IPS DF 6.9 (cell line): ENCODE results near the gene ERC2.

ENCODE experiments used
- DNase-seq: peaks from one replicate; pipeline ENCODE4 v3.0.0-alpha.2; 2013; ENCODE audit warnings: low read depth, low spot score
- H3K27ac ChIP-seq: one replicate; pipeline ENCODE4 v1.5.1; 2013; ENCODE audit warnings: low read length, control low read depth
- H3K27me3 ChIP-seq: 2 replicates; pipeline ENCODE4 v1.6.1; 2013; ENCODE audit warnings: mild to moderate bottlenecking, low read length; ENCODE audit not compliant: control insufficient read depth, insufficient read depth
- H3K36me3 ChIP-seq: 2 replicates; pipeline ENCODE4 v1.6.1; 2013; ENCODE audit warnings: low read length; ENCODE audit not compliant: control insufficient read depth, insufficient read depth
- H3K4me1 ChIP-seq: 2 replicates; pipeline ENCODE4 v1.6.1; 2013; ENCODE audit warnings: low read length; ENCODE audit not compliant: control insufficient read depth, insufficient read depth
- H3K4me3 ChIP-seq: 2 replicates; pipeline ENCODE4 v1.5.1; 2013; ENCODE audit warnings: mild to moderate bottlenecking, low read length
- H3K9me3 ChIP-seq: 2 replicates; pipeline ENCODE4 v1.6.1; 2013; ENCODE audit warnings: low read length, inconsistent platforms; ENCODE audit not compliant: control insufficient read depth, insufficient read depth
- WGBS: extraction: QIAGEN DNeasy Blood & Tissue Kit; methylation state at CpG from one replicate; pipeline ENCODE4 v1.1.7; 2013; ENCODE audit warnings: mixed read lengths, missing lambda C conversion rate; ENCODE audit not compliant: insufficient read length, insufficient coverage; 5-methylcytosine and 5-hydroxymethylcytosine counted together

Gene ERC2

GRCh38 chr3:55571216-55571813 lies 897.0 kb downstream of the ERC2 start:
- no peak for DNase-seq
- Histone ChIP-seq H3K27me3 (no peaks in the 10 kb centered on the region), H3K36me3 (no peaks in the 10 kb centered on the region), H3K4me1 (peaks cover 6% of the 10 kb centered on the region), H3K9me3 (no peaks in the 10 kb centered on the region), H3K4me3 (no peak overlapping the region), H3K27ac (no peak overlapping the region)
- WGBS = no CpG with 5 or more reads among the region's 3 CpGs

DNA sequence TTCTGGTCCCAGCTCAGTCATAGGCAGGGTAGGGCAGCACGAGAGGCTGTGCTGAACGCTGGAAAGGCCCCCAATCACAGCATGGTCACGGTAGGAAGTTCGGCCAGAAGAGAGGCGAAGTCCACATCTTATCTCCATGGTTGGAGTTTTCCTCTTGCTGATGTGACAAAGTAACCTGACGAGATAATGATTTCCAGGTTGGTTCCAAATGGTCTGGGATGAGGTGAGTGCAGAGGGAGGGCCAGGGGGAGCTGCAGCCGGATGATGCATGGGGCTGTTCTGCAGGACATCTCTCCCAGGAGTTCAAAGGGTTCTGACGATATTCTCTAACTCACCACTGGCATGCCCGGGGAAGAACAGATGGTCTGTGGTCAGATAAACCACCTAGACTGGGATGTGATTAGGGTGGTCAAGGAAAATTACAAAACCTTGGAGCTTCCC lies 898.0 kb downstream of the ERC2 start:
- H3K4me3 ChIP-seq = no peak overlapping the region
- H3K9me3 ChIP-seq = no peaks in the 10 kb centered on the region
- DNase-seq = no peak
- no peak overlapping the region for H3K27ac ChIP-seq
- H3K36me3 ChIP-seq = no peaks in the 10 kb centered on the region
- WGBS = no CpG with 5 or more reads among the region's 9 CpGs
- peaks cover 6% of the 10 kb centered on the region for H3K4me1 ChIP-seq
- H3K27me3 ChIP-seq = no peaks in the 10 kb centered on the region

GRCh38 chr3:55569033-55569599 lies 899.2 kb downstream of the ERC2 start:
- Histone ChIP-seq H3K4me3 (no peak overlapping the region), H3K27me3 (no peaks in the 10 kb centered on the region), H3K9me3 (no peaks in the 10 kb centered on the region), H3K36me3 (no peaks in the 10 kb centered on the region), H3K27ac (no peak overlapping the region), H3K4me1 (peaks cover 6% of the 10 kb centered on the region)
- DNase-seq = no peak
- whole genome bisulfite sequencing = no CpG with 5 or more reads among the region's 10 CpGs

DNA sequence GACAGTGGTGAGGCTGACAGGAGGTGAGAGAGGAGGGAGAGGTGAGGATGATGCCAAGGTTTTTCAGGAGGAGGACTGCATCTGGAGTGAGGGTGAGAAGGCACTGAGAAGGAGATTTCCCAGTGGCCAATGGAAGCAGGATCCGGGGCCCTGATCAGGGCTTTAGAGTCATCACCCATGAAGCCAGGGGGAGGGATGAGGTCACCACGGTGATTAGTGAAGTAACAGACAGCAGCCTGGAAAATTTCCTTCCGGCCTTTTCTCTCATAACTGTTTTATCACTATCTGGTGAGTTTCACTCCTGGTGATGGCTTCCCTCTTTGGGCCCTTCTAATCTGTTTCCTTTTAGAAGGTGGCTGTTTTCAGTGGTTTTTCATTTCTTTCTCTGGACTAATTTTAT lies 900.7 kb downstream of the ERC2 start:
- Histone ChIP-seq H3K9me3 (no peaks in the 10 kb centered on the region), H3K27ac (no peak overlapping the region), H3K27me3 (no peaks in the 10 kb centered on the region), H3K4me1 (peaks cover 5% of the 10 kb centered on the region), H3K4me3 (no peak overlapping the region), H3K36me3 (no peaks in the 10 kb centered on the region)
- no peak for DNase-seq
- WGBS = no CpG with 5 or more reads among the region's 3 CpGs

DNA sequence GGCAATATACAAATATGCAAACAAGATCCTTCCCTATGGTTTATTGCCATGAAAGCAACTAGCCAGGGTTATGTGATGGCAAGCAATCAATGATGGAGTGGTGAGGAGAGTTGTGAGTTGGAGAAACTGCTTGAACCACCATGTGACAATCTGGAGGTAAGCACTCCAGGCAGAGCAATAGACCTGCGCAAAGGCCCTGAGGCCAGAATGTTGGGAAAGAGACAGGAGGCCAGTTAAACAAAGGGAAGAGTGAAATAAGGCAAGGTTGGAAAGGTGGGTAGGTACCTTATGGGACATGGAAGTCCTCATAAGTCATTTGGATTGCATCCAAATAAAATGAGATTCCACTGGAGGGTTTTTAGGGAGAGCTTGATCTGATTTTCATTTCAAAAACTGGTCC lies 901.1 kb downstream of the ERC2 start:
- no peaks in the 10 kb centered on the region for H3K27me3 ChIP-seq
- H3K4me3 ChIP-seq = no peak overlapping the region
- H3K27ac ChIP-seq = no peak overlapping the region
- H3K4me1 ChIP-seq = peaks cover 5% of the 10 kb centered on the region
- H3K9me3 ChIP-seq = no peaks in the 10 kb centered on the region
- no peaks in the 10 kb centered on the region for H3K36me3 ChIP-seq
- DNase-seq = no peak
- WGBS = no CpG with 5 or more reads among the region's 1 CpG

DNA sequence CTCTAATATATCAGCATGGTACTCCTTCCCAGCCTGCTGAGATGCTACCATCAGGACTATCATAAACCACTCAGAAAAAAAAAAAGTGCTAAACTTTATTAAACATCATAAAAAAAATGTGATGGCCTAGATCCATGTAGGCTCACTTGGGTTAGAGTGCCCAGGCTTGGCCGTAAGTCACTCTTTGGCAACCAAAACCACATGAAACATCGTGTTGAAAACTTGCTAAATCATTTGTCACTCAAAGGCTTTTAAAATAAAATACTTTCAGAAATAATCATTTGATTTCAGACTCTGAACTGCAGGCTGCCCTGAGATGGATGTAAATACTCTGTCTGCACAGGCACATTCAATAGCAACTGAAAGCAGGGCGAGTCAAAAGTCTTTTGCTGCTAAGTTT lies 902.7 kb downstream of the ERC2 start:
- Histone ChIP-seq H3K4me1 (no peaks in the 10 kb centered on the region; the same call in 1 of the 2 replicates), H3K27ac (no peak overlapping the region), H3K27me3 (no peaks in the 10 kb centered on the region), H3K9me3 (no peaks in the 10 kb centered on the region), H3K4me3 (no peak overlapping the region), H3K36me3 (no peaks in the 10 kb centered on the region)
- no peak for DNase-seq
- no CpG with 5 or more reads among the region's 3 CpGs for whole genome bisulfite sequencing

DNA sequence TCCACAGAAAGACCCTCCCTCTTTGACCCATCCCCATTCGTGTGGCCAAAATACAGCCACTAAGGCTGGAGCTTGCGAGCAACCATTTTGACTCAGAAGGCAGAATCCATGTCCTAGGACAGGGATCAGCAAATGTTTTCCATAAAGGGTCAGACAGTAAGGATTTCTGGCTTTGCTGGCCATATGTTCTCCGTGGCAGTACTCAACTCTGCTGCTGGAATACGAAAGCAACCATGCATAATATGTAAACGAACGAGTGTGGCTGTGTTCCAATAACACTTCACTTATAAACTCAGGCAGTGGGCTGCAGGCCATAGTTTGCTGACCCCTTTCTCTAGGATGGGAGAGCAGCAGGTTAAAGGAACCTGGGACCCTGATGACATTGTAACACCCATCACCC lies 903.5 kb downstream of the ERC2 start:
- Histone ChIP-seq H3K36me3 (no peaks in the 10 kb centered on the region), H3K27ac (no peak overlapping the region), H3K27me3 (no peaks in the 10 kb centered on the region), H3K9me3 (no peaks in the 10 kb centered on the region), H3K4me3 (no peak overlapping the region), H3K4me1 (no peaks in the 10 kb centered on the region)
- DNase-seq = no peak
- WGBS = no CpG with 5 or more reads among the region's 6 CpGs

DNA sequence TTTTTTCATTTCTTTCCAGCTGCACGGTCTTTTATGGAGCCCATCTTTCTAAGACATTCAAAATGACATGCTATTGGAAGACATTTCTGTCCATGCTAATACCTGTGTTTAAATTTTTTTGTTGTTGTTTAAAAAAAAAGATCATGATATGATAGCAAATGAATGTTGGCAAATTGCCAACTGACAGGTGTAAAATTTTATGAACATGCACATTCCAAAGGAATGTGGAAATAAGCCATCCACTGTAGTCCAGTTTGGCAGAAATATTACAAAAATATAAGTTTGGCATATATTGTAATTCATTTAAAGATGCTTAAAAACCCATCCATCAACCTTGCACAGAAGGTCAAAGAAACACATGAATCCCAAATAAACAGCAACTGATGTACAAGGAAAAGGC lies 905.6 kb downstream of the ERC2 start:
- H3K4me3 ChIP-seq = no peak overlapping the region
- no peaks in the 10 kb centered on the region for H3K9me3 ChIP-seq
- no peaks in the 10 kb centered on the region for H3K36me3 ChIP-seq
- H3K4me1 ChIP-seq = no peaks in the 10 kb centered on the region
- DNase-seq = no peak
- WGBS = no CpG with 5 or more reads among the region's 1 CpG
- no peaks in the 10 kb centered on the region for H3K27me3 ChIP-seq
- H3K27ac ChIP-seq = no peak overlapping the region

DNA sequence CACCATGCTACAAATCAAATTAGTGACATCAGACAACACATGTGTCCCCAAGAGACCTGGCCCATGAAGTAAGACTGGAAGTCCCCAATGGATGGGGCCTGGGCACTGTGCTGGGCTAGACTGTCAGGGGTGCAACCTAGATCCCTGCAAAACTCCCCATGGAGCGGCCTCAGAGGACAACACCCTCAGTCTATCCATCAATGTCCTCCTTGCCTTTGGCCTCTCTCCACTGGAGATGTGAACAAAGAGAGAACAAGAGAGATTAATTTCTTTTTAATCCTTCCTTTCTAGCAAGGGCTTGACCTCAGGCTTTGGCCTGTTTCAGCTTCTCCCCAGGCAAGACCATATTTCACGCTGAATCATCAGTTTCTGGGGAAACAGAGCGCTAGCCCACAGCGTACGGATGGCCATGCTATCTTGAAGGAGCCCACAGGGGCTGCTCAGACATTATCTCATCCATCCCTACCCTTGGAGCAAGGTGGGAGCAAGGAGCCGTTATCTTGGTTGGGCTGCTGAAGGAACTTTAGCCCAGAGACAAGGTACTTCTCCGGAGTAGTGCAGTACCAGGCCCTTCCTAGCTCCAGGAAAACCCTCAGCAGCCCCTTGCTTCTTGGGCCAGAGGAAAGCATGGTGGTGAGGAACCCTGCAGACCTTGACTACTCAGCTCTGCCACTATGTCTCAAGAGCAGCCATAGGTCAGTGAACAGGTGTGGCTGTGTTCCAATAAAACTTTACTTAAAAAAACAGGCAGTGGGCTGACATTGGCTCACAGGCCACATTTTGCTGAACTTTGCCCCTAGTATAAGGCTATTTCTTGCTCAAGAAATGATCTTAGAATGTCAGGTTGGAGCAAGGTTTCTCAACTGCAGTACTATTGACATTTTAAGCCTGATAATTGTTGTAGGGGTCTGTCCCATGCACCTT lies 908.5 kb downstream of the ERC2 start:
- WGBS = no CpG with 5 or more reads among the region's 7 CpGs
- DNase-seq = no peak
- Histone ChIP-seq H3K9me3 (no peaks in the 10 kb centered on the region), H3K36me3 (no peaks in the 10 kb centered on the region), H3K4me1 (peaks cover 8% of the 10 kb centered on the region), H3K27ac (no peak overlapping the region), H3K4me3 (no peak overlapping the region), H3K27me3 (no peaks in the 10 kb centered on the region)

- Histone ChIP-seq H3K4me1 (peaks cover 10% of the 10 kb centered on the region), H3K4me3 (no peak overlapping the region), H3K27me3 (no peaks in the 10 kb centered on the region), H3K9me3 (no peaks in the 10 kb centered on the region), H3K36me3 (no peaks in the 10 kb centered on the region), H3K27ac (no peak overlapping the region)
- DNase-seq = no peak
- WGBS = no CpG with 5 or more reads among the region's 1 CpG
Observed at GRCh38 chr3:55558316-55558715, 910.0 kb downstream of the ERC2 start.
